HEK293T (cell line): Measurements from ENCODE around the gene EML5.

Experiments used
- ELF4 ChIP-seq: fragments of 450-650 bp; IDR thresholded peaks from 2 replicates; pipeline ENCODE4 v1.6.1; 2017; ENCODE audit warnings: antibody characterized with exemption
- HDGF ChIP-seq: fragments of 450-650 bp; IDR thresholded peaks from 2 replicates; pipeline ENCODE4 v1.6.1; 2017; ENCODE audit warnings: antibody characterized with exemption, borderline replicate concordance
- SP1 ChIP-seq: fragments of 450-650 bp; IDR thresholded peaks from 2 replicates; pipeline ENCODE4 v1.6.1; 2017
- SUZ12 ChIP-seq: fragments of 450-650 bp; IDR thresholded peaks from 2 replicates; pipeline ENCODE4 v1.6.1; 2016; ENCODE audit warnings: mild to moderate bottlenecking
- TARDBP ChIP-seq: fragments of 450-650 bp; IDR thresholded peaks from 2 replicates; pipeline ENCODE4 v1.6.1; 2016

GRCh38 chr14:88628033-88628432 lies 164.7 kb downstream of the EML5 start:
- TF ChIP-seq ELF4 = no peak
- TF ChIP-seq SUZ12 = no peak
- no peak for TF ChIP-seq TARDBP
- no peak for TF ChIP-seq HDGF
- TF ChIP-seq SP1 = no peak
